OCI-LY7 (cell line): ENCODE data around the gene SLC4A11. TPM values are rescaled to one million over a fixed set of nuclear protein-coding genes. Genes with fewer than 3 reads are reported as not detected.
A peak's percentile ranks its signal among the peaks of the same experiment; 100 is the strongest.

Experiments
- BruUV-seq: library from RNA; stranded (reverse); fragments of 400-500 nt; replicated peaks from 2 replicates; lab custom pipeline; 2021; lab: Mats Ljungman, UMichigan
- CTCF ChIA-PET: fragments of 300-600 bp; sonication (Branson Sonifier 250); formaldehyde crosslinking; loops from one replicate; lab custom pipeline; 2022; ENCODE audit warnings: antibody characterized with exemption; ENCODE audit not compliant: unreplicated experiment; lab: Charles Lee
- POLR2A ChIA-PET: fragments of 300-600 bp; sonication (Branson Sonifier 250); formaldehyde crosslinking; loops from one replicate; lab custom pipeline; 2022; ENCODE audit warnings: antibody characterized with exemption; lab: Charles Lee
- DNase-seq: peaks from one replicate; pipeline ENCODE4 v3.0.0-alpha.2; 2015; ENCODE audit warnings: low spot score
- H2AFZ ChIP-seq: fragments of 200-600 bp; sonication (generic), shearing (Covaris generic); 2 replicates; pipeline ENCODE4 v1.6.1; 2014; ENCODE audit warnings: mild to moderate bottlenecking, antibody characterized with exemption, low read length, moderate library complexity
- H3K27ac ChIP-seq: fragments of 200-600 bp; sonication (generic); 2 replicates; pipeline ENCODE4 v1.5.1; 2014; ENCODE audit warnings: mixed run types, low read depth, mild to moderate bottlenecking, moderate library complexity, low read length, inconsistent platforms; ENCODE audit not compliant: poor library complexity, severe bottlenecking
- H3K36me3 ChIP-seq: fragments of 200-600 bp; sonication (generic); 2 replicates; pipeline ENCODE4 v1.6.1; 2014; ENCODE audit warnings: mild to moderate bottlenecking, antibody characterized with exemption, low read length, moderate library complexity, mixed read lengths; ENCODE audit not compliant: insufficient read depth
- H3K4me1 ChIP-seq: fragments of 200-600 bp; sonication (generic); 2 replicates; pipeline ENCODE4 v1.5.1; 2014; ENCODE audit warnings: mild to moderate bottlenecking, low read length; ENCODE audit not compliant: insufficient read depth, poor library complexity, severe bottlenecking
- H3K4me2 ChIP-seq: fragments of 200-600 bp; sonication (generic); 2 replicates; pipeline ENCODE4 v1.6.1; 2014; ENCODE audit warnings: mild to moderate bottlenecking, low read length
- H3K4me3 ChIP-seq: fragments of 200-600 bp; sonication (generic); 2 replicates; pipeline ENCODE4 v1.5.1; 2014; ENCODE audit warnings: mild to moderate bottlenecking, low read depth, low read length; ENCODE audit not compliant: poor library complexity, severe bottlenecking
- H3K79me2 ChIP-seq: fragments of 200-600 bp; sonication (generic); 2 replicates; pipeline ENCODE4 v1.6.1; 2016; ENCODE audit warnings: low read depth, mild to moderate bottlenecking, low read length, moderate library complexity, mixed read lengths; ENCODE audit not compliant: insufficient read depth
- H3K9me2 ChIP-seq: fragments of 200-600 bp; sonication (generic); 2 replicates; pipeline ENCODE4 v1.6.1; 2016; ENCODE audit warnings: mild to moderate bottlenecking, low read length, mixed read lengths; ENCODE audit not compliant: insufficient read depth
- H3K9me3 ChIP-seq: fragments of 200-600 bp; sonication (generic); 2 replicates; pipeline ENCODE4 v1.6.1; 2014; ENCODE audit warnings: mild to moderate bottlenecking, mixed run types, low read length, mixed read lengths
- H4K20me1 ChIP-seq: fragments of 200-600 bp; sonication (generic); 2 replicates; pipeline ENCODE4 v1.6.1; 2014; ENCODE audit warnings: mild to moderate bottlenecking, antibody characterized with exemption, low read length, moderate library complexity, mixed read lengths; ENCODE audit not compliant: insufficient read depth
- EZH2phosphoT487 ChIP-seq: fragments of 200-600 bp; sonication (generic); IDR thresholded peaks from 2 replicates; pipeline ENCODE4 v1.6.1; 2018; ENCODE audit warnings: low read depth, borderline replicate concordance, mild to moderate bottlenecking, mixed run types, antibody characterized with exemption, low read length, moderate library complexity, mixed read lengths
- intact Hi-C: fragments of 100-400 bp; cut with micrococcal nuclease; formaldehyde crosslinking; loops from one replicate; pipeline ENCODE4 v1.10.0; 2022; ENCODE audit not compliant: unreplicated experiment
- total RNA-seq, 2 experiments: library from RNA; depleted of rRNA in 1 of 2; stranded (reverse); fragments of >200 nt in 1 of 2; shearing (Covaris generic) in 1 of 2; gene quantifications; 2 replicates each; pipeline ENCODE4 v1.2.3, GENCODE V29; 2014 to 2022
- TF ChIP-seq, protein P1 (sequence below): fragments of 200-600 bp; sonication (generic); conservative IDR thresholded peaks from 2 replicates; pipeline ENCODE4 v1.5.1; 2014; ENCODE audit warnings: mild to moderate bottlenecking, antibody characterized with exemption, low read length, moderate library complexity, mixed read lengths

Gene SLC4A11
- total RNA-seq, 2 experiments from 2014 or later = 4.4 to 26.9 TPM

DNA sequence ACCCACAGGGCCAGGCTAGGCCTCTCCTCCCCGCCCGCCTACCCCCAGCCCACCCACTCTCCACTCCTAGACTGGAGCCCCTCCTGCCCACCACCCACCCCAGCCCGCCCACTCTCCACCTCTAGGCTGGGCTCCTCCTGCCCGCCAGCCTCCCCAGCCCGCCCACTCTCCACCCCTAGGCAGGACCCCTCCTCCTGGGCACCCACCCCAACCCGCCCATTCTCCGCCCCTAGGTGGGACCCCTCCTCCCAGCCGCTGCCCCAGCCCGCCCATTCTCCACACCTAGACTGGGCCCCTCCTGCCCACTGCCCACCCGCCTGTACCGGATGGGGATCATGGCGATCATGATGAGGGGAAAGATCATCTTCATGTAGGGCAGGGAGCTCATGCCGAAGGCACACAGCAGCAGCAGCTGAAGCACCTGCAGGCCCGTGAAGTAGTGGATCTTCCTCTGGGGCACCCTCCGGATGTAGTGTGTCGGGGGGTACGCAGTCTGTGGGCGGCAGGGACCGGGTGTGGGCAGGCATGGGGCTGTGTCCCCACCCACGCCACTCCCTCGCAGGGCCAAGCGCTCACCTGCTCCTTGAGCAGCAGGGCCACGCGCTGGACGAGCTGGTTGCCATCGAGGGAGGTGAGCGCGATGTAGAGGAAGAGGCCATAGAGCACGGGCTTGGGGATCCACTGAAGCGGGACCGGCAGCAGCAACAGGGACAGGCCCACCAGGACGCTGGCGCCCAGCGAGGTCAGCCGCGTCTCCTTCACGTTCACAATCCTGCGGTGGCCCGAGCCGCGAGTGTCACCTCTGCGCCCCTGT is 10.8 kb downstream of the SLC4A11 start:
- Histone ChIP-seq H4K20me1 (no peaks in the 10 kb centered on the region), H3K79me2 (no peaks in the 10 kb centered on the region), H3K27ac (no peak overlapping the region), H3K4me3 (no peak overlapping the region), H3K4me2 (no peak overlapping the region), H3K9me2 (no peaks in the 10 kb centered on the region), H3K9me3 (no peaks in the 10 kb centered on the region), H2AFZ (no peak overlapping the region), H3K36me3 (peaks cover 5% of the 10 kb centered on the region), H3K4me1 (peaks cover 6% of the 10 kb centered on the region)
- ChIA-PET CTCF (no interaction called here), POLR2A (no interaction called here)
- intact Hi-C loops = no loop called here
- BruUV-seq = no TSS peak
- TF ChIP-seq EZH2phosphoT487 = no peak
- TF ChIP-seq, protein P1, sequence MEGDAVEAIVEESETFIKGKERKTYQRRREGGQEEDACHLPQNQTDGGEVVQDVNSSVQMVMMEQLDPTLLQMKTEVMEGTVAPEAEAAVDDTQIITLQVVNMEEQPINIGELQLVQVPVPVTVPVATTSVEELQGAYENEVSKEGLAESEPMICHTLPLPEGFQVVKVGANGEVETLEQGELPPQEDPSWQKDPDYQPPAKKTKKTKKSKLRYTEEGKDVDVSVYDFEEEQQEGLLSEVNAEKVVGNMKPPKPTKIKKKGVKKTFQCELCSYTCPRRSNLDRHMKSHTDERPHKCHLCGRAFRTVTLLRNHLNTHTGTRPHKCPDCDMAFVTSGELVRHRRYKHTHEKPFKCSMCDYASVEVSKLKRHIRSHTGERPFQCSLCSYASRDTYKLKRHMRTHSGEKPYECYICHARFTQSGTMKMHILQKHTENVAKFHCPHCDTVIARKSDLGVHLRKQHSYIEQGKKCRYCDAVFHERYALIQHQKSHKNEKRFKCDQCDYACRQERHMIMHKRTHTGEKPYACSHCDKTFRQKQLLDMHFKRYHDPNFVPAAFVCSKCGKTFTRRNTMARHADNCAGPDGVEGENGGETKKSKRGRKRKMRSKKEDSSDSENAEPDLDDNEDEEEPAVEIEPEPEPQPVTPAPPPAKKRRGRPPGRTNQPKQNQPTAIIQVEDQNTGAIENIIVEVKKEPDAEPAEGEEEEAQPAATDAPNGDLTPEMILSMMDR = no peak
- no peak for DNase-seq

DNA sequence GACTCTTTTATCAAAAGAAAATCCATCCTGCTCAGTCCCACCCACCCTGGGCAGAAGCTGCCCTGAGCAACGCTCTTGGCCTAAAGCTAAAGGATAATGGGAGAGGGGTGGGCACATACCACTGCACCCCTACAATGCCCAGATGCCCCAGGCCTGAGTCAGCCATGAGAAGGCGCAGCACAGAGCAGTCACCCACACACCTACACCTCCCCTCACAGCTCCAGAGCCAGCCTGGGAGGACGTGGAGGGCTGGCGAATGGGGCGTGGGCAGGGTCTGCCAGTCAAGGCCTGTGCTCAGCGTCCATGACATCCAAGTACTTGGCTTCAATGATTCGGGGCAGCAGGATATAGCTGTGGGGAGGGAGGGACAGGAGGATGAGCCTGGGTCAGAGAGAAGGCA is 11.5 kb downstream of the SLC4A11 start:
- TF ChIP-seq, protein P1 = no peak
- no peak for TF ChIP-seq EZH2phosphoT487
- no peaks in the 10 kb centered on the region for H3K9me2 ChIP-seq
- CTCF ChIA-PET = no interaction called here

DNA sequence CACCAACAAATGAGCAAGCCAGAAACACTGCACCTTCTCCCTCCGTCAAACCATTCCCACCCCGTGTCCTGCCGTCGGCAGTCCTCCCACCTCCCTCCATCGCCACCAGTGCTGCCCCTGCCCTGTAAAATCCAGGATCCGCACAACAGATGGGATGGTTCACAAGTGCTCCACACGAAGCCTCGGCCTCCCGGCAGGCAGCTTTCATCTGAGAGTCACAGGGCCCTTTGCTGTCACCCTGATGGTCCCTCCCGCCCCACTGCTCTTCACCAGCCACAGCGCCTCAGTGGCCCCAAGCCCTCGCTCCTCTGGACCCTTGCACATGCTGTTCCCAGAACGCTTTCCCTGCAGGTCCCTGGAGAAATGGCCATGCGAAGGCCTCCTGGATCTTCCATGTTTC is 12.1 kb downstream of the SLC4A11 start:
- intact Hi-C loops = no loop called here
- Histone ChIP-seq H3K4me3 (no peak overlapping the region), H3K9me2 (no peaks in the 10 kb centered on the region), H3K27ac (no peak overlapping the region), H3K4me2 (no peak overlapping the region), H3K9me3 (no peaks in the 10 kb centered on the region), H3K36me3 (peaks cover 11% of the 10 kb centered on the region), H4K20me1 (no peaks in the 10 kb centered on the region), H3K4me1 (peaks cover 18% of the 10 kb centered on the region), H3K79me2 (no peaks in the 10 kb centered on the region), H2AFZ (no peak overlapping the region)
- ChIA-PET CTCF (no interaction called here), POLR2A (no interaction called here)
- BruUV-seq = no TSS peak
- DNase-seq = no peak
- TF ChIP-seq EZH2phosphoT487 = no peak
- TF ChIP-seq, protein P1 = no peak

More for the DNA sequence above, 11.5 kb downstream of the SLC4A11 start:
- H4K20me1 ChIP-seq = no peaks in the 10 kb centered on the region
- peaks cover 12% of the 10 kb centered on the region for H3K4me1 ChIP-seq
- intact Hi-C loops = no loop called here
- H3K36me3 ChIP-seq = peaks cover 11% of the 10 kb centered on the region
- BruUV-seq = TSS peak; percentile 52
- POLR2A ChIA-PET = no interaction called here
- H3K79me2 ChIP-seq = no peaks in the 10 kb centered on the region
- no peak overlapping the region for H3K4me3 ChIP-seq
- no peak overlapping the region for H2AFZ ChIP-seq
- no peak overlapping the region for H3K4me2 ChIP-seq
- H3K27ac ChIP-seq = no peak overlapping the region
- no peak for DNase-seq
- no peaks in the 10 kb centered on the region for H3K9me3 ChIP-seq
